H9 (cell line): Measurements from ENCODE around the gene PRKCD. TPM values are rescaled to one million over a fixed set of nuclear protein-coding genes. Genes with fewer than 3 reads are reported as not detected.

Experiments used
- DNase-seq: peaks from one replicate; pipeline ENCODE4 v3.0.0-alpha.2; 2017
- H2AFZ ChIP-seq: one replicate; pipeline ENCODE4 v1.6.1; 2013; ENCODE audit warnings: mild to moderate bottlenecking, low read length, control low read depth, moderate library complexity
- H2AK5ac ChIP-seq: 2 replicates; pipeline ENCODE4 v1.6.1; 2013; ENCODE audit warnings: low read length, control low read depth, mixed read lengths; ENCODE audit not compliant: insufficient read length
- H2BK120ac ChIP-seq: one replicate; pipeline ENCODE4 v1.6.1; 2013; ENCODE audit warnings: low read depth, mild to moderate bottlenecking, low read length, control low read depth, inconsistent platforms; ENCODE audit not compliant: poor library complexity, severe bottlenecking
- H2BK12ac ChIP-seq: 2 replicates; pipeline ENCODE4 v1.6.1; 2013; ENCODE audit warnings: low read length, control low read depth, mixed read lengths, low read depth; ENCODE audit not compliant: insufficient read length
- H2BK15ac ChIP-seq: 2 replicates; pipeline ENCODE4 v1.6.1; 2013; ENCODE audit warnings: low read depth, low read length, control low read depth
- H2BK20ac ChIP-seq: one replicate; pipeline ENCODE4 v1.6.1; 2013; ENCODE audit warnings: low read depth, mild to moderate bottlenecking, low read length, control low read depth, inconsistent platforms; ENCODE audit not compliant: poor library complexity, severe bottlenecking
- H2BK5ac ChIP-seq: 2 replicates; pipeline ENCODE4 v1.6.1; 2013; ENCODE audit warnings: low read length, control low read depth, mixed read lengths; ENCODE audit not compliant: insufficient read length
- H3K14ac ChIP-seq: 2 replicates; pipeline ENCODE4 v1.6.1; 2013; ENCODE audit warnings: low read length, control low read depth; ENCODE audit not compliant: insufficient read depth
- H3K18ac ChIP-seq: 2 replicates; pipeline ENCODE4 v1.6.1; 2013; ENCODE audit warnings: low read depth, mild to moderate bottlenecking, mixed read lengths, low read length, control low read depth; ENCODE audit not compliant: insufficient read length
- H3K23ac ChIP-seq: 2 replicates; pipeline ENCODE4 v1.6.1; 2013; ENCODE audit warnings: low read length, control low read depth, mixed read lengths, low read depth; ENCODE audit not compliant: insufficient read length
- H3K23me2 ChIP-seq: 2 replicates; pipeline ENCODE4 v1.6.1; 2013; ENCODE audit warnings: low read depth, mild to moderate bottlenecking, mixed read lengths, low read length, control low read depth; ENCODE audit not compliant: insufficient read length, poor library complexity, severe bottlenecking
- H3K27ac ChIP-seq: 2 replicates; pipeline ENCODE4 v1.5.1; 2013; ENCODE audit warnings: low read length, control low read depth, mixed read lengths, low read depth; ENCODE audit not compliant: insufficient read length
- H3K27me3 ChIP-seq: 2 replicates; pipeline ENCODE4 v1.6.1; 2013; ENCODE audit warnings: low read length, control low read depth, inconsistent platforms; ENCODE audit not compliant: insufficient read depth
- H3K4ac ChIP-seq: 2 replicates; pipeline ENCODE4 v1.6.1; 2013; ENCODE audit warnings: low read depth, mild to moderate bottlenecking, control low read depth, inconsistent platforms, low read length, moderate library complexity
- H3K4me1 ChIP-seq: 2 replicates; pipeline ENCODE4 v1.6.1; 2013; ENCODE audit warnings: low read length, control low read depth, inconsistent platforms; ENCODE audit not compliant: insufficient read depth
- H3K4me2 ChIP-seq: 2 replicates; pipeline ENCODE4 v1.6.1; 2013; ENCODE audit warnings: low read length, control low read depth, mixed read lengths; ENCODE audit not compliant: insufficient read length, insufficient read depth
- H3K56ac ChIP-seq: 2 replicates; pipeline ENCODE4 v1.6.1; 2013; ENCODE audit warnings: low read depth, mild to moderate bottlenecking, mixed read lengths, low read length, control low read depth; ENCODE audit not compliant: insufficient read length
- H3K79me1 ChIP-seq: 2 replicates; pipeline ENCODE4 v1.6.1; 2013; ENCODE audit warnings: low read depth, mild to moderate bottlenecking, moderate library complexity, low read length, control low read depth, inconsistent platforms; ENCODE audit not compliant: insufficient read depth, poor library complexity, severe bottlenecking
- H3K79me2 ChIP-seq: 2 replicates; pipeline ENCODE4 v1.6.1; 2013; ENCODE audit warnings: low read length, control low read depth, inconsistent platforms; ENCODE audit not compliant: insufficient read depth
- H3K9ac ChIP-seq: 2 replicates; pipeline ENCODE4 v1.6.1; 2013; ENCODE audit warnings: low read length, control low read depth, mixed read lengths; ENCODE audit not compliant: insufficient read length; ENCODE audit errors: extremely low read depth
- H3K9me3 ChIP-seq: one replicate; pipeline ENCODE4 v1.6.1; 2013; ENCODE audit warnings: low read depth, low read length, inconsistent platforms; ENCODE audit not compliant: control insufficient read depth
- H3T11ph ChIP-seq: one replicate; pipeline ENCODE4 v1.6.1; 2013; ENCODE audit warnings: mild to moderate bottlenecking, low read length, control low read depth, inconsistent platforms
- H4K20me1 ChIP-seq: one replicate; pipeline ENCODE4 v1.6.1; 2013; ENCODE audit not compliant: control insufficient read depth, insufficient read length, insufficient read depth
- H4K5ac ChIP-seq: 2 replicates; pipeline ENCODE4 v1.6.1; 2013; ENCODE audit warnings: low read depth, mild to moderate bottlenecking, mixed read lengths, low read length, control low read depth; ENCODE audit not compliant: insufficient read length
- H4K8ac ChIP-seq: replicated peaks from 2 replicates; pipeline ENCODE4 v1.6.1; 2013; ENCODE audit warnings: low read length, control low read depth, mixed read lengths, low read depth; ENCODE audit not compliant: insufficient read length
- H4K91ac ChIP-seq: 2 replicates; pipeline ENCODE4 v1.6.1; 2013; ENCODE audit warnings: low read depth, mild to moderate bottlenecking, moderate library complexity, mixed read lengths, low read length, control low read depth; ENCODE audit not compliant: insufficient read length
- H3K27ac Mint-ChIP-seq, 3 experiments: 2 replicates in 2 of 3; 3 replicates in 1 of 3; pipeline ENCODE4 v1.8.0; 2020 to 2021; ENCODE audit warnings: mixed read lengths in 3 of 3, mild to moderate bottlenecking in 1 of 3, moderate library complexity in 1 of 3
- H3K27me3 Mint-ChIP-seq: 2 replicates; pipeline ENCODE4 v1.8.0; 2021; ENCODE audit warnings: low read depth, mild to moderate bottlenecking, moderate library complexity, mixed read lengths
- H3K36me3 Mint-ChIP-seq, 3 experiments: 2 replicates in 2 of 3; 3 replicates in 1 of 3; pipeline ENCODE4 v1.8.0; 2020 to 2021; ENCODE audit warnings: low read depth in 3 of 3, mixed read lengths in 3 of 3; ENCODE audit not compliant: insufficient read depth in 1 of 3
- H3K4me1 Mint-ChIP-seq, 2 experiments: 2 replicates each; pipeline ENCODE4 v1.8.0; 2020; ENCODE audit warnings: mixed read lengths in 2 of 2
- H3K4me3 Mint-ChIP-seq, 2 experiments: 2 replicates in 1 of 2; 3 replicates in 1 of 2; pipeline ENCODE4 v1.8.0; 2020 to 2021; ENCODE audit warnings: mild to moderate bottlenecking in 2 of 2, mixed read lengths in 2 of 2, moderate library complexity in 1 of 2
- H3K9me3 Mint-ChIP-seq, 2 experiments: 2 replicates in 1 of 2; 3 replicates in 1 of 2; pipeline ENCODE4 v1.8.0; 2020; ENCODE audit warnings: mild to moderate bottlenecking in 2 of 2, mixed read lengths in 2 of 2, moderate library complexity in 1 of 2
- WGBS: extraction: QIAGEN DNeasy Blood & Tissue Kit; methylation state at CpG from one replicate; pipeline ENCODE4 v1.1.7; 2013; ENCODE audit warnings: missing lambda C conversion rate, low lambda C conversion rate, mixed read lengths; ENCODE audit not compliant: insufficient read length; ENCODE audit errors: extremely low coverage; 5-methylcytosine and 5-hydroxymethylcytosine counted together
- total RNA-seq: library from RNA; stranded (reverse); gene quantifications from 2 replicates; pipeline ENCODE4 v1.2.1, GENCODE V29; 2021
- TF ChIP-seq, protein P1 (sequence below): fragments of 200-600 bp; sonication (generic); conservative IDR thresholded peaks from 3 replicates; pipeline ENCODE4 v1.8.0; 2021; ENCODE audit warnings: antibody characterized with exemption, mild to moderate bottlenecking

The PRKCD gene
- total RNA-seq, 1 experiment from 2014 or later: 23.7 TPM

DNA sequence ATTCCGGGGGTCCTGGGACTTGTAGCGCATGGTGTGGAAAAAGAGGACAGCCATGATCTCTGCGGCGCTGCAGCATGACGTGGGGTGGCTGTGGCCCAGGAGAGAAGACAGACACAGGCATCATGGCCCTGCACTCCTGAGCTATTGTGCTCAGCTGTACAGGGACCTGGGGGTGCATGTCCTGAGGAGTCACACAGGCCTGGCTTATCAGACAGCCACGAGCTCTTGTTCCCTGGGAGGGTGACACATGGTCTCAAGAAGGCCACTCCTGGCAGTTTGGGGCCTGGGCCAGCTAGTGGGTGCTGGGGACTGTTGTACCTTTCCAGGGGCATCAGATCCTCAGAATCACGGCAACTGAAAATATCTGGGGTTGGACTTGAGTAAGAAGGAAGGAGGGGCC, 81.1 kb downstream of the PRKCD start:
- H3K4ac ChIP-seq: no peak overlapping the region
- H3K27me3 Mint-ChIP-seq: no peaks in the 10 kb centered on the region
- peaks cover 48 to 71% (median 66%) of the 10 kb centered on the region in 3 experiments for H3K36me3 Mint-ChIP-seq

More for the DNA sequence above, 81.1 kb downstream of the PRKCD start:
- no peak overlapping the region for H2AFZ ChIP-seq
- no peak overlapping the region for H3K56ac ChIP-seq
- no peaks in the 10 kb centered on the region for H3K27me3 ChIP-seq
- H2BK120ac ChIP-seq: no peak overlapping the region
- WGBS: no CpG with 5 or more reads among the region's 7 CpGs
- no peak overlapping the region for H3K4me2 ChIP-seq
- Mint-ChIP-seq H3K4me1 (peaks cover 30 to 32% of the 10 kb centered on the region in 2 experiments), H3K4me3 (no peak overlapping the region), H3K27ac (peak overlapping the region in 2 of 3 experiments; percentile 81 to 86; a peak in 4 of 7 replicates), H3K9me3 (no peaks in the 10 kb centered on the region)
- H4K8ac ChIP-seq: no peak overlapping the region
- no peaks in the 10 kb centered on the region for H4K20me1 ChIP-seq
- no peak overlapping the region for H3K9ac ChIP-seq
- H2BK12ac ChIP-seq: no peak overlapping the region
- peaks cover 2% of the 10 kb centered on the region for H3K23me2 ChIP-seq
- no peak for DNase-seq
- H3T11ph ChIP-seq: no peak overlapping the region
- peaks cover 49% of the 10 kb centered on the region; the same call in 1 of the 2 replicates for H3K79me2 ChIP-seq
- H2AK5ac ChIP-seq: no peak overlapping the region
- no peak overlapping the region for H4K5ac ChIP-seq
- no peak overlapping the region for H3K23ac ChIP-seq
- H3K27ac ChIP-seq: no peak overlapping the region
- H2BK20ac ChIP-seq: no peak overlapping the region
- H3K79me1 ChIP-seq: peaks cover 30% of the 10 kb centered on the region
- TF ChIP-seq, protein P1, sequence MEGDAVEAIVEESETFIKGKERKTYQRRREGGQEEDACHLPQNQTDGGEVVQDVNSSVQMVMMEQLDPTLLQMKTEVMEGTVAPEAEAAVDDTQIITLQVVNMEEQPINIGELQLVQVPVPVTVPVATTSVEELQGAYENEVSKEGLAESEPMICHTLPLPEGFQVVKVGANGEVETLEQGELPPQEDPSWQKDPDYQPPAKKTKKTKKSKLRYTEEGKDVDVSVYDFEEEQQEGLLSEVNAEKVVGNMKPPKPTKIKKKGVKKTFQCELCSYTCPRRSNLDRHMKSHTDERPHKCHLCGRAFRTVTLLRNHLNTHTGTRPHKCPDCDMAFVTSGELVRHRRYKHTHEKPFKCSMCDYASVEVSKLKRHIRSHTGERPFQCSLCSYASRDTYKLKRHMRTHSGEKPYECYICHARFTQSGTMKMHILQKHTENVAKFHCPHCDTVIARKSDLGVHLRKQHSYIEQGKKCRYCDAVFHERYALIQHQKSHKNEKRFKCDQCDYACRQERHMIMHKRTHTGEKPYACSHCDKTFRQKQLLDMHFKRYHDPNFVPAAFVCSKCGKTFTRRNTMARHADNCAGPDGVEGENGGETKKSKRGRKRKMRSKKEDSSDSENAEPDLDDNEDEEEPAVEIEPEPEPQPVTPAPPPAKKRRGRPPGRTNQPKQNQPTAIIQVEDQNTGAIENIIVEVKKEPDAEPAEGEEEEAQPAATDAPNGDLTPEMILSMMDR: no peak
- no peaks in the 10 kb centered on the region for H3K9me3 ChIP-seq
- H3K4me1 ChIP-seq: peaks cover 10% of the 10 kb centered on the region; the same call in 1 of the 2 replicates
- H3K18ac ChIP-seq: no peak overlapping the region
- no peak overlapping the region for H4K91ac ChIP-seq
- H2BK15ac ChIP-seq: no peak overlapping the region
- H2BK5ac ChIP-seq: no peak overlapping the region
- H3K14ac ChIP-seq: no peak overlapping the region

Other genes starting within 250 kb of the PRKCD start
- 15.3 and 15.4 TPM in 2 replicates for gene SFMBT1, start 115.1 kb upstream of the PRKCD start, total RNA-seq
- 24.1 and 26.2 TPM in 2 replicates for gene RFT1, start 30.8 kb upstream of the PRKCD start, total RNA-seq
- gene TKT, start 94.8 kb downstream of the PRKCD start, total RNA-seq: 650 and 676 TPM in 2 replicates
- 17.2 and 17.8 TPM in 2 replicates for gene DCP1A, start 186.3 kb downstream of the PRKCD start, total RNA-seq